HepG2 (cell line): ENCODE data around the gene POTEC.
"Not testable (repeated sequence)": the region's sequence is repeated elsewhere in the genome, so short reads cannot be mapped to it uniquely, and the experiment has no call there.

ENCODE experiments used
- FOXM1 ChIP-seq: sonication (generic); formaldehyde crosslinking; IDR thresholded peaks from 2 replicates; pipeline ENCODE4 v1.5.0; 2020; ENCODE audit warnings: missing genetic modification reagents
- NFE2L1 ChIP-seq: sonication (generic); formaldehyde crosslinking; IDR thresholded peaks from 2 replicates; pipeline ENCODE4 v1.4.0; 2020; ENCODE audit warnings: missing genetic modification reagents, mild to moderate bottlenecking, borderline replicate concordance
- NRL ChIP-seq: sonication (generic); formaldehyde crosslinking; IDR thresholded peaks from 2 replicates; pipeline ENCODE4 v1.5.0; 2020; ENCODE audit warnings: missing genetic modification reagents, mild to moderate bottlenecking, moderate library complexity, borderline replicate concordance
- SKI ChIP-seq: fragments of 450-650 bp; IDR thresholded peaks from one replicate; pipeline ENCODE4 v1.6.1; 2018; ENCODE audit warnings: mild to moderate bottlenecking; ENCODE audit not compliant: partially characterized antibody
- SUZ12 ChIP-seq: fragments of 150-350 bp; IDR thresholded peaks from 2 replicates; pipeline ENCODE4 v1.6.1; 2014; ENCODE audit warnings: low read depth, low read length
- TF ChIP-seq, protein P1 (sequence below): sonication (generic); formaldehyde crosslinking; IDR thresholded peaks from 2 replicates; pipeline ENCODE4 v1.5.0; 2020; ENCODE audit warnings: mild to moderate bottlenecking, missing genetic modification reagents, moderate library complexity

DNA sequence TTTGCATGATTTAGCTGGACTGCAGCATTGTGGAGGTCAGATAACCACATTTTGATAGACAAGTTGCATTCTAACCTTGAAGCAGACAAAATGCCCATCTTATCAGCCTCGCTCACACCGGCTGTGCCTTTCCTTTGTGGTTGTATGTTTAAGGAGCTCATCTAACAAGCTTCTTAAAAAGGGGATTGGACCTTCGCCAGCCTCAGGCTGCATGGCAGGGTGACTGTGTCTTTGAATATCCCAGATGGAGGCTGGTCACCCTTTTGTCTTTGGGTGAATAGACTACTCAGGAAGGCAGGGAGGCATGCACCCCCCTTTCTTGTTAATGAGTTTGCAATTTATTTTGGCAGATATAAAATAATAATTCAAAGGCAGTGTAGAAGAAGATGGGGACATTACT is 72.1 kb downstream of the POTEC start:
- not testable (repeated sequence) for TF ChIP-seq SUZ12; NRL (CRISPR knock-in tag); FOXM1 (CRISPR knock-in tag); NFE2L1; SKI
- TF ChIP-seq, protein P1, sequence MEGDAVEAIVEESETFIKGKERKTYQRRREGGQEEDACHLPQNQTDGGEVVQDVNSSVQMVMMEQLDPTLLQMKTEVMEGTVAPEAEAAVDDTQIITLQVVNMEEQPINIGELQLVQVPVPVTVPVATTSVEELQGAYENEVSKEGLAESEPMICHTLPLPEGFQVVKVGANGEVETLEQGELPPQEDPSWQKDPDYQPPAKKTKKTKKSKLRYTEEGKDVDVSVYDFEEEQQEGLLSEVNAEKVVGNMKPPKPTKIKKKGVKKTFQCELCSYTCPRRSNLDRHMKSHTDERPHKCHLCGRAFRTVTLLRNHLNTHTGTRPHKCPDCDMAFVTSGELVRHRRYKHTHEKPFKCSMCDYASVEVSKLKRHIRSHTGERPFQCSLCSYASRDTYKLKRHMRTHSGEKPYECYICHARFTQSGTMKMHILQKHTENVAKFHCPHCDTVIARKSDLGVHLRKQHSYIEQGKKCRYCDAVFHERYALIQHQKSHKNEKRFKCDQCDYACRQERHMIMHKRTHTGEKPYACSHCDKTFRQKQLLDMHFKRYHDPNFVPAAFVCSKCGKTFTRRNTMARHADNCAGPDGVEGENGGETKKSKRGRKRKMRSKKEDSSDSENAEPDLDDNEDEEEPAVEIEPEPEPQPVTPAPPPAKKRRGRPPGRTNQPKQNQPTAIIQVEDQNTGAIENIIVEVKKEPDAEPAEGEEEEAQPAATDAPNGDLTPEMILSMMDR (CRISPR knock-in tag) = not testable (repeated sequence)
